ENCODE results near the gene MS4A10.

- TF ChIP-seq, protein P1, sequence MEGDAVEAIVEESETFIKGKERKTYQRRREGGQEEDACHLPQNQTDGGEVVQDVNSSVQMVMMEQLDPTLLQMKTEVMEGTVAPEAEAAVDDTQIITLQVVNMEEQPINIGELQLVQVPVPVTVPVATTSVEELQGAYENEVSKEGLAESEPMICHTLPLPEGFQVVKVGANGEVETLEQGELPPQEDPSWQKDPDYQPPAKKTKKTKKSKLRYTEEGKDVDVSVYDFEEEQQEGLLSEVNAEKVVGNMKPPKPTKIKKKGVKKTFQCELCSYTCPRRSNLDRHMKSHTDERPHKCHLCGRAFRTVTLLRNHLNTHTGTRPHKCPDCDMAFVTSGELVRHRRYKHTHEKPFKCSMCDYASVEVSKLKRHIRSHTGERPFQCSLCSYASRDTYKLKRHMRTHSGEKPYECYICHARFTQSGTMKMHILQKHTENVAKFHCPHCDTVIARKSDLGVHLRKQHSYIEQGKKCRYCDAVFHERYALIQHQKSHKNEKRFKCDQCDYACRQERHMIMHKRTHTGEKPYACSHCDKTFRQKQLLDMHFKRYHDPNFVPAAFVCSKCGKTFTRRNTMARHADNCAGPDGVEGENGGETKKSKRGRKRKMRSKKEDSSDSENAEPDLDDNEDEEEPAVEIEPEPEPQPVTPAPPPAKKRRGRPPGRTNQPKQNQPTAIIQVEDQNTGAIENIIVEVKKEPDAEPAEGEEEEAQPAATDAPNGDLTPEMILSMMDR (conservative IDR thresholded peaks at IDR 0.05; ENCODE audit: low read depth in 2 of 2), result no peak
- TF ChIP-seq POLR2AphosphoS5 (IDR thresholded peaks at IDR 0.05; ENCODE audit: low read depth), result no peak
These were observed 64.7 kb downstream of the MS4A10 start for GRCh38 chr11:60849641-60850520.

Measured in GM23338 (cell line).